ENCODE data around the gene GLYAT. TPM values are rescaled to one million over a fixed set of nuclear protein-coding genes. Genes with fewer than 3 reads are reported as not detected.
"Not testable (repeated sequence)": the region's sequence is repeated elsewhere in the genome, so short reads cannot be mapped to it uniquely, and the experiment has no call there.

Gene GLYAT
- total RNA-seq, 1 experiment from 2014 or later, result not detected

DNA sequence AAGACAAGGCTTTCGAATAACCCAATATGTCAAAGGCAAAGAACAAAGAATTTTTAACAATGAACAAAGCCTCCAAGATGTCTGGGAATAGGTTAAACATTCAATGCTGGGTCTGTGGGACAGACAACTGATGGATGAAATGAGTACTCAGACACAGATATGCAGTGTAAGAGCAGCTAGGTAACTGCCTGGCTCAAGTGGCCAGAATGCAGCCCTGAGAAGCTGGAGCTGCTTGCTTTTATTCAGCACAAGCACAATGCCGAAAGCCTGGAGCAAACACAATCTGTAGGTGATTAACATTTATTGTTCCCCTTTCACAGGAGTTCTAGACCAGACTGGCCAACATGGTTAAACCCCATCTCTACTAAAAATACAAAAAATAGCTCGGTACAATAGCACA lies 24.0 kb downstream of the GLYAT start:
- ATAC-seq, result no peak
- no TSS peak for BruUV-seq (replicated peaks)
- Histone ChIP-seq H3K4me3 (ENCODE audit: low read depth in 2 of 2, low read length in 2 of 2) (no peak overlapping the region), H3K4me1 (ENCODE audit: control insufficient read depth, insufficient read depth, low read length) (no peaks in the 10 kb centered on the region), H3K9me3 (ENCODE audit: control insufficient read depth, insufficient read depth, low read depth, low read length) (no peaks in the 10 kb centered on the region), H3K27me3 (ENCODE audit: control insufficient read depth, insufficient read depth, low read length) (no peaks in the 10 kb centered on the region), H3K27ac (ENCODE audit: low read length) (no peak overlapping the region), H3K36me3 (ENCODE audit: control insufficient read depth, insufficient read depth, low read length) (no peaks in the 10 kb centered on the region)
- in situ Hi-C loops (cut with HindIII; ENCODE audit: low pct_unique_long_range_greater_than_20kb, low sequenced_read_pairs) (no loop called here), intact Hi-C loops (cut with micrococcal nuclease; ENCODE audit: unreplicated experiment) (no loop called here)
- CTCF ChIA-PET, result no interaction called here
- POLR2A ChIA-PET, result no interaction called here
- no peak for DNase-seq (ENCODE audit: low read depth, low spot score)
- TF ChIP-seq, protein P1, sequence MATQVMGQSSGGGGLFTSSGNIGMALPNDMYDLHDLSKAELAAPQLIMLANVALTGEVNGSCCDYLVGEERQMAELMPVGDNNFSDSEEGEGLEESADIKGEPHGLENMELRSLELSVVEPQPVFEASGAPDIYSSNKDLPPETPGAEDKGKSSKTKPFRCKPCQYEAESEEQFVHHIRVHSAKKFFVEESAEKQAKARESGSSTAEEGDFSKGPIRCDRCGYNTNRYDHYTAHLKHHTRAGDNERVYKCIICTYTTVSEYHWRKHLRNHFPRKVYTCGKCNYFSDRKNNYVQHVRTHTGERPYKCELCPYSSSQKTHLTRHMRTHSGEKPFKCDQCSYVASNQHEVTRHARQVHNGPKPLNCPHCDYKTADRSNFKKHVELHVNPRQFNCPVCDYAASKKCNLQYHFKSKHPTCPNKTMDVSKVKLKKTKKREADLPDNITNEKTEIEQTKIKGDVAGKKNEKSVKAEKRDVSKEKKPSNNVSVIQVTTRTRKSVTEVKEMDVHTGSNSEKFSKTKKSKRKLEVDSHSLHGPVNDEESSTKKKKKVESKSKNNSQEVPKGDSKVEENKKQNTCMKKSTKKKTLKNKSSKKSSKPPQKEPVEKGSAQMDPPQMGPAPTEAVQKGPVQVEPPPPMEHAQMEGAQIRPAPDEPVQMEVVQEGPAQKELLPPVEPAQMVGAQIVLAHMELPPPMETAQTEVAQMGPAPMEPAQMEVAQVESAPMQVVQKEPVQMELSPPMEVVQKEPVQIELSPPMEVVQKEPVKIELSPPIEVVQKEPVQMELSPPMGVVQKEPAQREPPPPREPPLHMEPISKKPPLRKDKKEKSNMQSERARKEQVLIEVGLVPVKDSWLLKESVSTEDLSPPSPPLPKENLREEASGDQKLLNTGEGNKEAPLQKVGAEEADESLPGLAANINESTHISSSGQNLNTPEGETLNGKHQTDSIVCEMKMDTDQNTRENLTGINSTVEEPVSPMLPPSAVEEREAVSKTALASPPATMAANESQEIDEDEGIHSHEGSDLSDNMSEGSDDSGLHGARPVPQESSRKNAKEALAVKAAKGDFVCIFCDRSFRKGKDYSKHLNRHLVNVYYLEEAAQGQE (IDR thresholded peaks at IDR 0.05; ENCODE audit: insufficient read depth in 1 of 2, low read depth in 2 of 2, low read length in 1 of 2), result no peak

DNA sequence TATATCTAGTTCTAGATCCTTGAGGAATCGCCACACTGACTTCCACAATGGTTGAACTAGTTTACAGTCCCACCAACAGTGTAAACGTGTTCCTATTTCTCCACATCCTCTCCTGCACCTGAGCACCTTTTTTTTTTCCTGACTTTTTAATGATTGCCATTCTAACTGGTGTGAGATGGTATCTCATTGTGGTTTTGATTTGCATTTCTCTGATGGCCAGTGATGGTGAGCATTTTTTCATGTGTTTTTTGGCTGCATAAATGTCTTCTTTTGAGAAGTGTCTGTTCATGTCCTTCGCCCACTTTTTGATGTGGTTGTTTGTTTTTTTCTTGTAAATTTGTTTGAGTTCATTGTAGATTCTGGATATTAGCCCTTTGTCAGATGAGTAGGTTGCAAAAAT lies 34.9 kb downstream of the GLYAT start:
- H3K9me3 ChIP-seq (ENCODE audit: control insufficient read depth, insufficient read depth, low read depth, low read length); in situ Hi-C loops (cut with HindIII; ENCODE audit: low pct_unique_long_range_greater_than_20kb, low sequenced_read_pairs); H3K27me3 ChIP-seq (ENCODE audit: control insufficient read depth, insufficient read depth, low read length); H3K4me3 ChIP-seq (ENCODE audit: low read depth in 2 of 2, low read length in 2 of 2); H3K4me1 ChIP-seq (ENCODE audit: control insufficient read depth, insufficient read depth, low read length); H3K27ac ChIP-seq (ENCODE audit: low read length); DNase-seq (ENCODE audit: low read depth, low spot score); H3K36me3 ChIP-seq (ENCODE audit: control insufficient read depth, insufficient read depth, low read length); CTCF ChIA-PET; BruUV-seq (replicated peaks); ATAC-seq; POLR2A ChIA-PET; intact Hi-C loops (cut with micrococcal nuclease; ENCODE audit: unreplicated experiment): not testable (repeated sequence)

GRCh38 chr11:58693026-58693425 lies 38.7 kb downstream of the GLYAT start:
- Histone ChIP-seq H3K9me3 (ENCODE audit: control insufficient read depth, insufficient read depth, low read depth, low read length) (no peaks in the 10 kb centered on the region), H3K27me3 (ENCODE audit: control insufficient read depth, insufficient read depth, low read length) (no peaks in the 10 kb centered on the region), H3K4me1 (ENCODE audit: control insufficient read depth, insufficient read depth, low read length) (no peaks in the 10 kb centered on the region), H3K27ac (ENCODE audit: low read length) (no peak overlapping the region), H3K36me3 (ENCODE audit: control insufficient read depth, insufficient read depth, low read length) (no peaks in the 10 kb centered on the region), H3K4me3 (ENCODE audit: low read depth in 2 of 2, low read length in 2 of 2) (no peak overlapping the region)
- POLR2A ChIA-PET, result no interaction called here
- TF ChIP-seq POLR2AphosphoS5 (IDR thresholded peaks at IDR 0.05; ENCODE audit: low read depth, low read length) (no peak), TCF7L2 (IDR thresholded peaks at IDR 0.05; ENCODE audit: low read depth, low read length) (no peak), SIN3A (IDR thresholded peaks at IDR 0.05; ENCODE audit: borderline replicate concordance, insufficient read depth, low read depth, low read length) (no peak)
- TF ChIP-seq, protein P2, sequence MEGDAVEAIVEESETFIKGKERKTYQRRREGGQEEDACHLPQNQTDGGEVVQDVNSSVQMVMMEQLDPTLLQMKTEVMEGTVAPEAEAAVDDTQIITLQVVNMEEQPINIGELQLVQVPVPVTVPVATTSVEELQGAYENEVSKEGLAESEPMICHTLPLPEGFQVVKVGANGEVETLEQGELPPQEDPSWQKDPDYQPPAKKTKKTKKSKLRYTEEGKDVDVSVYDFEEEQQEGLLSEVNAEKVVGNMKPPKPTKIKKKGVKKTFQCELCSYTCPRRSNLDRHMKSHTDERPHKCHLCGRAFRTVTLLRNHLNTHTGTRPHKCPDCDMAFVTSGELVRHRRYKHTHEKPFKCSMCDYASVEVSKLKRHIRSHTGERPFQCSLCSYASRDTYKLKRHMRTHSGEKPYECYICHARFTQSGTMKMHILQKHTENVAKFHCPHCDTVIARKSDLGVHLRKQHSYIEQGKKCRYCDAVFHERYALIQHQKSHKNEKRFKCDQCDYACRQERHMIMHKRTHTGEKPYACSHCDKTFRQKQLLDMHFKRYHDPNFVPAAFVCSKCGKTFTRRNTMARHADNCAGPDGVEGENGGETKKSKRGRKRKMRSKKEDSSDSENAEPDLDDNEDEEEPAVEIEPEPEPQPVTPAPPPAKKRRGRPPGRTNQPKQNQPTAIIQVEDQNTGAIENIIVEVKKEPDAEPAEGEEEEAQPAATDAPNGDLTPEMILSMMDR (IDR thresholded peaks at IDR 0.05), result no peak
- TF ChIP-seq, protein P1 (IDR thresholded peaks at IDR 0.05; ENCODE audit: insufficient read depth in 1 of 2, low read depth in 2 of 2, low read length in 1 of 2), result no peak
- ATAC-seq (no peak), DNase-seq (ENCODE audit: low read depth, low spot score) (no peak)
- in situ Hi-C loops (cut with HindIII; ENCODE audit: low pct_unique_long_range_greater_than_20kb, low sequenced_read_pairs), result no loop called here
- BruUV-seq (replicated peaks), result no TSS peak
- intact Hi-C loops (cut with micrococcal nuclease; ENCODE audit: unreplicated experiment), result no loop called here
- CTCF ChIA-PET, result no interaction called here
